ENCODE results near the gene ENTR1. TPM values are rescaled to one million over a fixed set of nuclear protein-coding genes. Genes with fewer than 3 reads are reported as not detected.

The ENTR1 gene
- total and polyA plus RNA-seq, 2 of the 13 experiments (the other 11 are each of a cell fraction or from before 2014, with no cell fraction given), result 70.1 to 76.4 TPM

DNA sequence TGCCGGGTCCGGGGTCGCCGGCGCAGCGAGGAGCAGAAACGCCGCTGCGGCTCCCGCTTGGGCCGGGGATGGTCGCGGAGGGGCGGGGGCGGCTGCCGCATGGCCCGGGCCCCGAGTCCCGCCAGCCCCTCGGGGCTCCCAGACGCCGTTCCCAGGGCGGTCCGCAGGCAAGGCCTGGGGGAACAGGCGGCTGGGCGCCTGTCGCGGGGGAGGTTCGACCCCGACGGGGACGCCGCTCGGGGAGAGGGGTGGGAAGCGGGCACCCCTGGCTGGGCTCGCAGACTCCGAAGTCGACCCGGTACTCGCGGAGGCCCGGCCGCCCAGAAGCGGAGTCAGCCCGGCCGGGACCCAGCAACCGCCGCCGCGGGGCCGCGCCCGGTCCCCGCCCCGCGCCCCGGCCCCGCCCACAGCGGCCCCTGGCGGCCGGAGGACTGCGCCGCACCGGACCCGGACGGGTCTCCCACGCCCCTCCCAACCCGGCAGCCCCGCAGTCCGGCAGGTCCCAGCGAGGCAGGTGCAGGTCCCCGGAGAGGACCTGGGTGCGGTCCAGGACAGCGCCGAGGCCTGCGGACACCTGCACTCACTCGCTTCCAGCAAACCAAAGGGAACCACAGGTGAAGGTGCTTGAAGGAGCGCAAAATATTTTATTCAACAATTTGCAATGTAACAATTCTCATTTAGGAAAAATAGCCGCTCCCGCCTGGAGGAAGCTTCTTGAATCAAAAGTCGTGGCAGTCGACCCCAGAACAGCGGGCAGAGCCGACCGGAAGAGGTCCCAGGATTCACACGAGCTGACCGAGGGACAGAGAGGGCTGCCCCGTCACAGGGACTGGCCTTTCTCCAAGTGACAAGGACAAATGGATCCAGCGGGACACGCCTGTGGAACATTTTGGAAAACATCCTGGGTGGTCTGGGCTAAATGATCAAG lies 29.3 kb upstream of the ENTR1 start, which contains the start of gene INPP5E (continued):
- TF ChIP-seq KAT2B (IDR thresholded peaks at IDR 0.05; ENCODE audit: borderline replicate concordance, low read depth, low read length) (no peak), ZNF383 (CRISPR knock-in tag; IDR thresholded peaks at IDR 0.05; ENCODE audit: borderline replicate concordance) (no peak), ZKSCAN5 (CRISPR knock-in tag; IDR thresholded peaks at IDR 0.05) (no peak), POLR2AphosphoS5 (IDR thresholded peaks at IDR 0.05; ENCODE audit: low read depth, low read length) (peak; percentile 45), ZNF263 (CRISPR knock-in tag; IDR thresholded peaks at IDR 0.05) (no peak), ZNF33B (CRISPR knock-in tag; IDR thresholded peaks at IDR 0.05) (no peak), HES4 (CRISPR knock-in tag; IDR thresholded peaks at IDR 0.05; ENCODE audit: borderline replicate concordance) (no peak), POLR2A (IDR thresholded peaks at IDR 0.05; ENCODE audit: insufficient read depth in 1 of 2, low read depth in 2 of 2, low read length in 2 of 2) (peak in 1 of 2 experiments; percentile 54; a peak in 2 of 4 replicates), ARID5B (CRISPR knock-in tag; IDR thresholded peaks at IDR 0.05) (no peak), MIXL1 (CRISPR knock-in tag; IDR thresholded peaks at IDR 0.05) (no peak), ZNF260 (CRISPR knock-in tag; IDR thresholded peaks at IDR 0.05; ENCODE audit: borderline replicate concordance, low read depth) (no peak), THAP8 (CRISPR knock-in tag; IDR thresholded peaks at IDR 0.05; ENCODE audit: borderline replicate concordance) (0 out of 2 replicates have a peak, but pooled peaks have one; percentile 26), MAF1 (CRISPR knock-in tag; IDR thresholded peaks at IDR 0.05; ENCODE audit: borderline replicate concordance) (no peak), PHF21A (CRISPR knock-in tag; IDR thresholded peaks at IDR 0.05) (no peak), MAFK (conservative IDR thresholded peaks at IDR 0.05 in 1 of 2, IDR thresholded peaks at IDR 0.05 in 1 of 2; ENCODE audit: low read length in 2 of 2) (no peak)
- TF ChIP-seq, protein P1, sequence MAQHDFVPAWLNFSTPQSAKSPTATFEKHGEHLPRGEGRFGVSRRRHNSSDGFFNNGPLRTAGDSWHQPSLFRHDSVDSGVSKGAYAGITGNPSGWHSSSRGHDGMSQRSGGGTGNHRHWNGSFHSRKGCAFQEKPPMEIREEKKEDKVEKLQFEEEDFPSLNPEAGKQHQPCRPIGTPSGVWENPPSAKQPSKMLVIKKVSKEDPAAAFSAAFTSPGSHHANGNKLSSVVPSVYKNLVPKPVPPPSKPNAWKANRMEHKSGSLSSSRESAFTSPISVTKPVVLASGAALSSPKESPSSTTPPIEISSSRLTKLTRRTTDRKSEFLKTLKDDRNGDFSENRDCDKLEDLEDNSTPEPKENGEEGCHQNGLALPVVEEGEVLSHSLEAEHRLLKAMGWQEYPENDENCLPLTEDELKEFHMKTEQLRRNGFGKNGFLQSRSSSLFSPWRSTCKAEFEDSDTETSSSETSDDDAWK (CRISPR knock-in tag; IDR thresholded peaks at IDR 0.05), result no peak
- TF ChIP-seq, protein P2, sequence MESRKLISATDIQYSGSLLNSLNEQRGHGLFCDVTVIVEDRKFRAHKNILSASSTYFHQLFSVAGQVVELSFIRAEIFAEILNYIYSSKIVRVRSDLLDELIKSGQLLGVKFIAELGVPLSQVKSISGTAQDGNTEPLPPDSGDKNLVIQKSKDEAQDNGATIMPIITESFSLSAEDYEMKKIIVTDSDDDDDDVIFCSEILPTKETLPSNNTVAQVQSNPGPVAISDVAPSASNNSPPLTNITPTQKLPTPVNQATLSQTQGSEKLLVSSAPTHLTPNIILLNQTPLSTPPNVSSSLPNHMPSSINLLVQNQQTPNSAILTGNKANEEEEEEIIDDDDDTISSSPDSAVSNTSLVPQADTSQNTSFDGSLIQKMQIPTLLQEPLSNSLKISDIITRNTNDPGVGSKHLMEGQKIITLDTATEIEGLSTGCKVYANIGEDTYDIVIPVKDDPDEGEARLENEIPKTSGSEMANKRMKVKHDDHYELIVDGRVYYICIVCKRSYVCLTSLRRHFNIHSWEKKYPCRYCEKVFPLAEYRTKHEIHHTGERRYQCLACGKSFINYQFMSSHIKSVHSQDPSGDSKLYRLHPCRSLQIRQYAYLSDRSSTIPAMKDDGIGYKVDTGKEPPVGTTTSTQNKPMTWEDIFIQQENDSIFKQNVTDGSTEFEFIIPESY (CRISPR knock-in tag; IDR thresholded peaks at IDR 0.05), result no peak
- TF ChIP-seq, protein P3, sequence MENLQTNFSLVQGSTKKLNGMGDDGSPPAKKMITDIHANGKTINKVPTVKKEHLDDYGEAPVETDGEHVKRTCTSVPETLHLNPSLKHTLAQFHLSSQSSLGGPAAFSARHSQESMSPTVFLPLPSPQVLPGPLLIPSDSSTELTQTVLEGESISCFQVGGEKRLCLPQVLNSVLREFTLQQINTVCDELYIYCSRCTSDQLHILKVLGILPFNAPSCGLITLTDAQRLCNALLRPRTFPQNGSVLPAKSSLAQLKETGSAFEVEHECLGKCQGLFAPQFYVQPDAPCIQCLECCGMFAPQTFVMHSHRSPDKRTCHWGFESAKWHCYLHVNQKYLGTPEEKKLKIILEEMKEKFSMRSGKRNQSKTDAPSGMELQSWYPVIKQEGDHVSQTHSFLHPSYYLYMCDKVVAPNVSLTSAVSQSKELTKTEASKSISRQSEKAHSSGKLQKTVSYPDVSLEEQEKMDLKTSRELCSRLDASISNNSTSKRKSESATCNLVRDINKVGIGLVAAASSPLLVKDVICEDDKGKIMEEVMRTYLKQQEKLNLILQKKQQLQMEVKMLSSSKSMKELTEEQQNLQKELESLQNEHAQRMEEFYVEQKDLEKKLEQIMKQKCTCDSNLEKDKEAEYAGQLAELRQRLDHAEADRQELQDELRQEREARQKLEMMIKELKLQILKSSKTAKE (CRISPR knock-in tag; IDR thresholded peaks at IDR 0.05; ENCODE audit: borderline replicate concordance), result no peak

All from HepG2 (cell line).